ENCODE measurements around the gene ACTR8.

Gene ACTR8

DNA sequence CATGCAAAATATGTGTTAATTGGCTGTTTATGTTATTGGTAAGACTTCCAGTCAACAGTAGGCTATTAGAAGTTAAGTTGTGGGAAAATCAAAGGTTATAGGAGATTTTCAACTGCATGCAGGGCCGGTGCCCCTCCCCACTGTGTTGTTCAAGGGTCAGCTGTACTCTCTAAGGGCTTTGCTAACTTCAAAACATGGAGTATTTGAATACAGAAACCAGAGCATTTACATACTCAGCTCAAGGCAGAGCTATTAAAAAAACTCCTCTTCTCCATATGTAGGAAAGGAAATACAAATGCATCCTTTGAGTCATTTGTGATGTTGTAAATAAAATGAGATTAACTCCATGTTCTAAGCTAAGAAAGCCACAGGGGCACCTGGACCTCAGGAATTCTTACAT, 18.8 kb downstream of the ACTR8 start:
- TF ChIP-seq, protein P1, sequence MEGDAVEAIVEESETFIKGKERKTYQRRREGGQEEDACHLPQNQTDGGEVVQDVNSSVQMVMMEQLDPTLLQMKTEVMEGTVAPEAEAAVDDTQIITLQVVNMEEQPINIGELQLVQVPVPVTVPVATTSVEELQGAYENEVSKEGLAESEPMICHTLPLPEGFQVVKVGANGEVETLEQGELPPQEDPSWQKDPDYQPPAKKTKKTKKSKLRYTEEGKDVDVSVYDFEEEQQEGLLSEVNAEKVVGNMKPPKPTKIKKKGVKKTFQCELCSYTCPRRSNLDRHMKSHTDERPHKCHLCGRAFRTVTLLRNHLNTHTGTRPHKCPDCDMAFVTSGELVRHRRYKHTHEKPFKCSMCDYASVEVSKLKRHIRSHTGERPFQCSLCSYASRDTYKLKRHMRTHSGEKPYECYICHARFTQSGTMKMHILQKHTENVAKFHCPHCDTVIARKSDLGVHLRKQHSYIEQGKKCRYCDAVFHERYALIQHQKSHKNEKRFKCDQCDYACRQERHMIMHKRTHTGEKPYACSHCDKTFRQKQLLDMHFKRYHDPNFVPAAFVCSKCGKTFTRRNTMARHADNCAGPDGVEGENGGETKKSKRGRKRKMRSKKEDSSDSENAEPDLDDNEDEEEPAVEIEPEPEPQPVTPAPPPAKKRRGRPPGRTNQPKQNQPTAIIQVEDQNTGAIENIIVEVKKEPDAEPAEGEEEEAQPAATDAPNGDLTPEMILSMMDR (IDR thresholded peaks at IDR 0.05; ENCODE audit: borderline replicate concordance, insufficient read depth, low read depth, low read length): no peak
- no peak overlapping the region for H3K4me3 ChIP-seq (ENCODE audit: low read depth, low read length)

DNA sequence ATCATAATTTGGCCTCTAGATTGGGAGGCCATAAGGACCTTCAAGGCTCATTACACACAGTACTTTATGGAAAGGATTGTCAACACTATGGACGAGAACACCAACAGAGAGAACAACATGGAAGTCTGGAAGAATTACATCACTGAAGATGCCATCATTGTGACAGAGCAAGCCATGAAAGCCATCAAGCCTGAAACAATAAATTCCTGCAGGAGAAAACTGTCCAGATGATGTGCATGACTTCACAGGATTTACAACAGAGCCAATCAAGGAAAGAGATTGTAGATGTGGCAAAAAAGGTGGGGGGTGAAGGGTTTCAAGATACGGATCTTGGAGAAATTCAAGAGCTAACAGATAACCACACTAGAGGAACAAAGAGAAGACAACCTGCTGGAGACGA, 19.7 kb downstream of the ACTR8 start:
- TF ChIP-seq, protein P1 (IDR thresholded peaks at IDR 0.05; ENCODE audit: borderline replicate concordance, insufficient read depth, low read depth, low read length): no peak
- no peak overlapping the region for H3K4me3 ChIP-seq (ENCODE audit: low read depth, low read length)

DNA sequence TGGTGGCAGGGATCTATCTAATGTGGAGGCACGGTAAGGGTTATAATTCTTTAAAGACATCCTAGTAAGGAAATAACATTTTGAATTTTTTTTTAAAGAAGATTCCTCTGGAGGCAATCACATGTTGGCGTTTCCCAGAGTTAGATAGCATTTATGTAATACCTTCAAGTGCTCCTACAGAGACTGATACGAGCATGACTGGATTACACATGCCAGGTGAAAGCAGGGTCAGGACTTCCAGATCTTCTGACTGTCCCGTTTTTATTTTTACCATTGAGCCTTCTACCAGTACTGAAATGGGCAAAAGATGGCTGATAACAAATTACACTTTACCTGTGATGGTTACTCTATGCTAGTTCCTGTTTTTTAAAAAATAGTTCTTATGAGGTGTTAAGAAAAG, 21.8 kb downstream of the ACTR8 start:
- TF ChIP-seq, protein P1 (IDR thresholded peaks at IDR 0.05; ENCODE audit: borderline replicate concordance, insufficient read depth, low read depth, low read length): no peak
- H3K4me3 ChIP-seq (ENCODE audit: low read depth, low read length): no peak overlapping the region

DNA sequence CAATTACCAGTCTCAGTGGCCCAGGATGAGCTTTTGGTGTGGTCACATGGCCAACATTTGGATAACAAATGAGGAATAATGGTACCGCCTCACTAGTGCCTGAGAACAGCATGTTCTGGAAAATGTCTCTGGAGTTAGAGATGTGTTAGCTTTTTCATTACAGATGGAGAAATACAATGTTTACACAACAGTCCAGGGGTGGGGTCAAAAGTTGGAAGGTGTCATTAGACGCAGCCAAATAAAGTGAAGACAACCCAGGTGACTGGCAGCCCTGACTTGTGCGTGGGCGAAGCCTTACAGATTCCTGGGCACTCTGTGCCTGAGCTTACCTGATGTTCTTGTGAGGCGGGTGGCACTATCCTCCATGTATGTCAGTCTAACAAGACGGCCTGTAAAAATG, 22.8 kb downstream of the ACTR8 start:
- TF ChIP-seq, protein P1 (IDR thresholded peaks at IDR 0.05; ENCODE audit: borderline replicate concordance, insufficient read depth, low read depth, low read length): no peak
- no peak overlapping the region for H3K4me3 ChIP-seq (ENCODE audit: low read depth, low read length)

DNA sequence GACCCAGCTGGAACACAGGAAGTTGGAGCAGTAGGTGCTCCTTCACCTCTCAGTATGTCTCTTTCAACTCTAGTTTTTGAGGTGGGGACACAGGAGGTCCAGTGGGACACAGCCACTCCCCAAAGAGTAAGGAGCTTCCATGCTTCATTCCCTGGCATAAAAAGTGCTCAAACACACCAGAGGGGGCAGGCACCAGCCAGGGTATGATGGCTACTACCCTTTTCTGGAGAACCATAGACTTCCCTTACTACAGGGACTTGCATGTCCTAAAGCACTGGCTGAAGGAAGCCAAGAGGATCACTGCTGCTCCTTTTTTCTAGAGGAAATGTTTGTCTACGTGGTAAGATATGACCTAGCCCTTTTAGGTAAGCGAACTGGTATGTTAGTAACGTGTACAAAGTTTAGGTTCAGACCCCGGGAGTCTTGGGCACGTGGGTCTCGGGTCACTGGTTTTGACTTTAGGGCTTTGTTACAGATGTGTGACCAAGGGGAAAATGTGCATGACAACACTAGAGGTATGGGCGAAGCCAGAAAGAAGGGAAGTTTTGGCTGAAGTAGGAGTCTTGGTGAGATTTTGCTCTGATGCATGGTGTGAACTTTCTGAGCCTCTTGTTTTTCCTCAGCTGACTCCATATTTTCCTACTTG, 23.7 kb downstream of the ACTR8 start:
- TF ChIP-seq, protein P1 (IDR thresholded peaks at IDR 0.05; ENCODE audit: borderline replicate concordance, insufficient read depth, low read depth, low read length): no peak
- H3K4me3 ChIP-seq (ENCODE audit: low read depth, low read length): no peak overlapping the region

DNA sequence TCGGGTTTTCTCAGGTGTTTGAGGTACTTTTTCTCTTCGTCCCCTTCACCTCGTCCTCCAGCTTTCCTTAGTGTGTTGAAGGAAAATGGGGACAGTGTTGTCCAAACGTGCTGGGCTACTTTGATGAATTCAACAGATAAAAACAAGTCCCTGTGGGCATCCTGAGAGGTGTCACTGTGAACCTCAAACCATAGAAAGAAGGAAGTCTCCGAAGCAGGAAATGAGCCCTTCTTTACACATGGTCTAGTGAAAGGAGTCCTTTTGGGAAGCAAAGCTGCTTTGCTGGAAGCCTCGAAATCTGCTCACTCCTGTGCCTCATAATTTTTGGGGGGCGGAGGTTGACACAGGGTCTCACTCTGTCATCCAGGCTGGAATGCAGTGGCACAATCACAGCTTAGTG, 25.0 kb downstream of the ACTR8 start:
- TF ChIP-seq, protein P1 (IDR thresholded peaks at IDR 0.05; ENCODE audit: borderline replicate concordance, insufficient read depth, low read depth, low read length): no peak
- no peak overlapping the region for H3K4me3 ChIP-seq (ENCODE audit: low read depth, low read length)

DNA sequence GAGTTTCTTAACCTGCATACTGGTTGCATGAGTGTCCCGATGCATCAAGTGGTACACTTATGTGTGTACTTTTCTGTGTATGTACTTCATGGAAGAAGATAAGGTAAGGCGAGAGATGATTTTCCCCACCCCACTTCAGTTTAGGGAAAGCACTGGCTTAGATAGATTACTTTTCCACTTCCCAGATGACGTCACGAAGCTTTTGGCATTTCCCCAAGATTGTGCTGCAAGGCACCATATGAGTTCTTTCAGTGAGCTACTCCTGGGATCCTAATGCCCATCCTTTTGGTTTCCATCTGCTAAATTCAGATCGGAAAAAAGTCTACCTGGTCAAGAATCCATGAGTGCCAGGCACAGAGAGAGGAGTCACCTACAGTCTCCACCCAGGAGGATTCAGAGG, 31.1 kb downstream of the ACTR8 start:
- H3K4me3 ChIP-seq (ENCODE audit: low read depth, low read length): no peak overlapping the region
- TF ChIP-seq, protein P1 (IDR thresholded peaks at IDR 0.05; ENCODE audit: borderline replicate concordance, insufficient read depth, low read depth, low read length): no peak
